Body of pancreas (tissue), 4 donors: ENCODE measurements around the gene GPRC5A.

Source experiments
- POLR2A ChIP-seq, 3 donors: fragments of 450-650 bp; IDR thresholded peaks; one replicate each; pipeline ENCODE4 v1.6.1; 2016; ENCODE audit warnings: antibody characterized with exemption in 3 of 3, mild to moderate bottlenecking in 2 of 3
- TF ChIP-seq, protein P1 (sequence below), 7 experiments: fragments of 450-650 bp in 4 of 7; fragments of 200-600 bp in 3 of 7; sonication (generic) in 3 of 7; IDR thresholded peaks; one replicate each; pipeline ENCODE4 v1.5.1; 2016 to 2019; ENCODE audit warnings: antibody characterized with exemption in 7 of 7

DNA sequence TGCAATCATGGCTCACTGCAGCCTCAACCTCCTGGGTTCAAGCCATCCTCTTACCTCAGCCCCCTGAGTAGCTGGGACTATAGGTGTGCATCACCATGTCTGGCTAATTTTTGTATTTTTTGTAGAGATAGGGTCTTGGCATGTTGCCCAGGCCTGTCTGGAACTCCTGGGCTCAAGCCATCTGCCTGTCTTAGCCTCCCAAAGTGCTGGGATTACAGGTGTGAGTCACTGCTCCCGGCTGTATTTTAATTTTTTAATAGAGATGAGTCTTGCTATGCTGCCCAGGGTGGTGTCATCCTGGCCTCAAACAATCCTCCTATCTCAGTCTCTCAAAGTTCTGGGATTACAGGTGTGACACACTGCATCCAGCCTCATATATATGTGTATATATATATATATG, 31.7 kb upstream of the GPRC5A start:
- TF ChIP-seq POLR2A (IDR thresholded peaks at IDR 0.05): no peak
- TF ChIP-seq, protein P1, sequence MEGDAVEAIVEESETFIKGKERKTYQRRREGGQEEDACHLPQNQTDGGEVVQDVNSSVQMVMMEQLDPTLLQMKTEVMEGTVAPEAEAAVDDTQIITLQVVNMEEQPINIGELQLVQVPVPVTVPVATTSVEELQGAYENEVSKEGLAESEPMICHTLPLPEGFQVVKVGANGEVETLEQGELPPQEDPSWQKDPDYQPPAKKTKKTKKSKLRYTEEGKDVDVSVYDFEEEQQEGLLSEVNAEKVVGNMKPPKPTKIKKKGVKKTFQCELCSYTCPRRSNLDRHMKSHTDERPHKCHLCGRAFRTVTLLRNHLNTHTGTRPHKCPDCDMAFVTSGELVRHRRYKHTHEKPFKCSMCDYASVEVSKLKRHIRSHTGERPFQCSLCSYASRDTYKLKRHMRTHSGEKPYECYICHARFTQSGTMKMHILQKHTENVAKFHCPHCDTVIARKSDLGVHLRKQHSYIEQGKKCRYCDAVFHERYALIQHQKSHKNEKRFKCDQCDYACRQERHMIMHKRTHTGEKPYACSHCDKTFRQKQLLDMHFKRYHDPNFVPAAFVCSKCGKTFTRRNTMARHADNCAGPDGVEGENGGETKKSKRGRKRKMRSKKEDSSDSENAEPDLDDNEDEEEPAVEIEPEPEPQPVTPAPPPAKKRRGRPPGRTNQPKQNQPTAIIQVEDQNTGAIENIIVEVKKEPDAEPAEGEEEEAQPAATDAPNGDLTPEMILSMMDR (IDR thresholded peaks at IDR 0.05): no peak
